ENCODE data around the gene TSSK6.
"Not testable (repeated sequence)": the region's sequence is repeated elsewhere in the genome, so short reads cannot be mapped to it uniquely, and the experiment has no call there.

Gene TSSK6

DNA sequence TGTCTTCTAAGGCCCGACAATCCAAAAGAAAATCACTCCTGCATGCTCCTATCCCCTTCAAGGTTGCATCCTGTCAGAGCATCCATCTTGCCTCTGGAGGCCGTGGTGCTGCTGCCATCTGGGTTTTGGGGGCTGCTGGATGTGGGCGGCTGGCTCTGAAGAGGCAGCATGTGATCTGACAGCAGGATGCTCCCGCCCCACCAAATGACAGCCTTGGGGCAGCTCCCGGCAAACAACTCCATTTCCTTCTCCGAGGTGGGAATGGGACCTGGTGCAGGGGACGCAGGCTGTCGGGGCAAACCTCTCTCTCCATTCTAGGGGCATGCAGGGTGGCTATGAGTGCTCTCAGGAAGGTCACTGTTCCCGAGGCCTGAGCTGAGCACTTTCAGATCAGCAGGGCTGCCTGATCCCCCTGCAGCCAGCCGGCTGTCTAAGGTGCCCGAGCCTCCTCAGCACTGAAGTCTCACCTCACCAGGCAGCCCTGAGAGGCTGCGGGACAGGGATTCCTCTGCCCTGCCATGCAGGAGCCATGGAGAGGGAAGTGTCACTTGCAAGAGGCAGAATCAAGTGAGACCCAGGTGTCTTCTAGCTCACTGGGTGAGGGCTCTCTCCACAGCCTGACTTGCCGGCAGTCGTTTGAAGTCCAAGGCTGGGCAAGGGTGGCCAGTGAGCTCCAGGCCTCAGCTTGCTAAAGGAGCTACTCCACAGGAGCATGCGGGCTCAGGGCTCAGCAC lies 28.8 kb downstream of the TSSK6 start:
- DNase-seq: no peak

DNA sequence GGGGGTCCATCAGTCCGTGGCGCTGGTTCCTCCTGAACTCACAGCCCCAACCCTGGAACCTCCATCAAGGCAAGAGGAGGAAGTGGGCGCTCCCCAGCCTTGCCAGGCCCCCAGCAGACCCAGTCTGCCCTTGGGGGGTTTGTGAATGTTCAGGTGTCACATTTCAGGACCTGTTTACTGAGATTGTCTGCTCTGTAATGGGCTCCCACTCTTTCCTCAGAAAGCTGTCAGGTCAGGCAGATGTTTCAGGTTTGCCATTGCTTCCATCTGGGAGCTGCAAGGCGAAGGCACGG lies 29.4 kb downstream of the TSSK6 start:
- DNase-seq: no peak

DNA sequence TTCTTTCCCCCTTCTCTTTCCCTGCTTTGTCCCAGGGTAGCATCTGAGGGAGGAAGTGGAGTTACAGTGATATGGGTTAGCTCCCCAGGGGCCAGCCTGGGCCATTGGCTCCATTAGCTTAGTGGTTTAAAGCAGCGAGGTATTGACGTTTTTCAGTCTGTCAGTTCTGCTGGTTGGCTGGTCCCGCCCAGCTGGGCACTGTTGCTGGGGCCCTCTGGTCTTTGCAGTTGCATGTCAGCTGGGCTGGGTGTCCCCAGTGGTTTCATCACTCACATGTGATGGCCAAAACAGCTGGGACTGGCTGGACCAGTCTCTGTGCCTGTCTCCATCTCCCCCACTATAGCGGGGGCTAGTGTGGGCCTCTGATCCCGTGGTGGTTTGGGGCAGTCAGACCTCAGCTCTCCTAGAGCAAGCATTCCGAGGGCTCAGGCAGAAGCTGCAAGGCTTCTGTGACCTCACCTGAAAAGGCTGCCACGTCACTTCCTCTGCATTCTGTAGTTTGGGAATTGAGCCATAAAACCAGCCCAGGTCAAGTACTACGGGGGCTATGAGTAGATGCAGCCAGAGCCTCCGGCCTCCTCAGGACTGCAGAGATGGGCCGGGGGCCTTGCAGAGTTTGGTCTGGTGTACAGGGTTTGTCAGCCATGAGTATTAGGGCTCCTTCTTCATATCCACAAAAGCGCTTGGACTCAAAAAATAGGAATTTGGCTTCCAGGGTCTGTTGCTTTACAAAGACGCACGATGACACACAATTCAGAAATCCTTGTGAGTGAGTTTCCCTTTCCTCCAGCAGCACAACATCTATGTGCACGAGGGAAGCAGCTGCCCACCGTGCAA lies 30.0 kb downstream of the TSSK6 start:
- no peak for DNase-seq

DNA sequence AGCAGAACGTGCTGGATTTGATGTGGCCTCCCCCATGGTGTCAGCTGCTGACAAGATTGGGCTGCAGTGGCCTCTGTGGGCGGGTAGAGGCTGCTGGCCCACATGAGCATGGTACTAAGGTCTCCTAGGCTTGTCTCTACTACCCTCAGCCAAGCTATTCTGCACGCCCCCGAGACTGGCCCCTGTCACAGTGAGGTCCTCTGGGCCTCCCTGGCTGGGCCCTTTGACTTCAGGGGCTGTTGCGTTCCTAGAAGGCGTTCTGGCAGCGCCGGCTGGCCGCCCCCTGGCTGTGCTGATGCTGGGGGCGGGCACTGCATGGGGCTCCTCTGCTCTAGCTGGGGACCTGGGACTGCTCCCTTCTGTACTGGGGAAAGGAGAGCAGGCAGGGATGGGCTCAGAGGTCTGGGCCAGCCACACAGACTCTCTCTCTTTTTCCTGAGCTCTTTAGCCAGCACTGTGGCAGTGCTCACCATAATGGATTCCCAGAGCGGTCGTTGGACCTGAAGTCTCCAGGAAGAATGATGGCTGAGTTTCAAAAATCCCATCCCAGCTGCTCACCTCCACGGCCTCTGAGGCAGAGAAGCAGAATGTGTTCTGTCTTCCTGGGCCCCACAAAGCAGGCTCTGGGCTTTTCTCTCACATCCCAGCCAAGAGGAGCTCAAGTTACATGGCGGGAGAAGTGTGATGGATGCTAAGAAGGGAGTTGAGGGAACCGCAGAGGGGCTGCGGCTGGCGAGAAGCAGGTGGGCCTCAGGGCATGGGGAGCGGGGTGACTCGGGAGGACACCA lies 32.3 kb downstream of the TSSK6 start:
- no peak for DNase-seq

DNA sequence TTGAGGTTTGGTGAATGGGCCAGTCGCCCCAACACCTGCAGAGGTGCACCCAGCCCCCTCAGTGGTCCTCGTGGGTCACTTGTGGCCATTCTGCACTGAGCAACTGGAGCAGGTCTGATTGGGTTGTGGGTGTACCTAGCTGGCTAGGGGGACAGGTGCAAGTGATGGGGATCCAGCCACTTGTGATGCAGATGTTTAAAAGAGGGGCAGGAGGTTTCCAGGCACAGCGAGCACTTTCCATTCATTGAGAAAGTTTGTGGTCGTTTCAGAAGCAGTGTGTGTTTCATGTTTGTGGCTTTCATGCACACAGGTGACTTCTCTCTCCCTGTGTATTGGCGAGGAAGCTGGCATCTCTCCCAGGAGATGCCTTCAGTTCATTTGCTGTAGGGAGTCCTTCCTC lies 34.7 kb downstream of the TSSK6 start:
- DNase-seq: no peak

DNA sequence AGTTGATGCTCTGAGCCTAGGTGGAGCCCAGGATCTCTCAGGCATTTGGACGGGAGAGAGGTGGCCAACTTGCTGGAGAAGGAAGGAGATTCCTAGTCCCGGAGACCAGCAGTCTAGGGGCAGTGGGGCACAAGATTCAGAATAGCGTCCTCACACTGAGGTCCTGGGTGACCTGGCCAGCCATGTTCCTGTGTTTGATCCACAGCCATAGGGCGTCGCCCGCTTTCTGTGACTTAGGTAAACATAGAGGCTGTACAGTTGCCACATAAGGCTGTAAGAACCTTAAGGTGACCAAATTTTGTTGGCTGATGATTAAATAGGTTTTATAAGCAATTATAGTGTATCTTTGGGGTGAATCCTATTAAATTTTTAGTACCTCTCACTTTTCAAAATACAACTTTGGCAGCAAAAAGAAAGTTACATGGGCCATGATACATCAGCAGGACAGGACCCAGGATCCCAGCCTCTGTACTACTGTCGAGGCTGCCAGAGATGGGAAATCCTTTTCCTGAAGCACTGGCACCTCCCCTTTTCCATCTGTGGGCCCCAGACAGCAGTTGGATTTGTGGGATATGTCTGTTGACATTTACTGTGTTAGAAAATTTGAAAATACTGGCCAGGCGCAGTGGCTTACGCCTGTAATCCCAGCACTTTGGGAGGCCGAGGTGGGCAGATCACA lies 37.5 kb downstream of the TSSK6 start:
- no peak for DNase-seq

DNA sequence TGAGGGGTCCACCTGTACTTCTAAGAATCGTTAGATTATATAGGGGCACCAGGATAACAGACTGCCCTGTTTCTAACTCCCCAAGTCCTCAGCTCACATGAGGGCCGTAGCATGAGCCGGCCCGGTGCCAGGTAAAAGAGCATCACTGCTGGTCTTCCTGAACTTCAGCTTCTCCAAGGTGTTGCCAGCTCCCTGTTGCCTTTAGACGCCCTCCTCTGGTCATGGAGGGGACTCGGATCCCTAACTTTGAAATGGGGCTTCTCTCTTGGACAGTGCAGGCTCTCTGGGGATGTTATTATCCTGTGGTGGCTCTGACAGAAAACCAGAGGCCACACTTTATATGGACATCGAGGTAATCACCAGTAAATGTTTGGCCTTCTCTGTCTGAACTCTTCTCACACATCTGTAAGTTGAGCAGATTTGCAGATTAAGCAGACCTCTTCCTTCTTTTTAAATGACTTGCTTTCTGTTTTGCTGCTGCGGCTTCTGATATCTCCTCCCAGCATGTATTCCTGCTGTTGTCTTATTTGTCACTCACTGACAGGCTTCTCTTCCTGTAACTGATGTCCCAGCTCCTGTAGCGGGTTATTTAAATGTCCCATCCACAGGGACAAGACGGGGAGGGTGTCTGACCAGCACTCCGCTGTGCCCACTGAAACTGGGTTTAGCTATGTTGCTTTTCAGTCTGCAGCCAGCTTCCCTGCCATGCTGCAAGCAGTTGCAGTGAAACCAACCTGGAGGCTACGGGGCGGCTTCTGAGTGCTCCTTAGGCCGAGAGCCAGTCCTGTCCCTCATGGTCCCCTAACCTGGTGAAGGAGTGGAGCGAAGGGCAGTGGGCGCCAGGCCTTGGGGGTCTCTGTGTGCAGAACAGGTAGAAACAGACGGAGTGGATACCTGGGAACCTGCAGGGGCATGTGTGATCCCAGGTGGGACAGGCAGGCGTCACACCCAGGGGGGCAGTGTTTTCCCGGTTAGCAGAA lies 39.2 kb downstream of the TSSK6 start:
- no peak for DNase-seq

DNA sequence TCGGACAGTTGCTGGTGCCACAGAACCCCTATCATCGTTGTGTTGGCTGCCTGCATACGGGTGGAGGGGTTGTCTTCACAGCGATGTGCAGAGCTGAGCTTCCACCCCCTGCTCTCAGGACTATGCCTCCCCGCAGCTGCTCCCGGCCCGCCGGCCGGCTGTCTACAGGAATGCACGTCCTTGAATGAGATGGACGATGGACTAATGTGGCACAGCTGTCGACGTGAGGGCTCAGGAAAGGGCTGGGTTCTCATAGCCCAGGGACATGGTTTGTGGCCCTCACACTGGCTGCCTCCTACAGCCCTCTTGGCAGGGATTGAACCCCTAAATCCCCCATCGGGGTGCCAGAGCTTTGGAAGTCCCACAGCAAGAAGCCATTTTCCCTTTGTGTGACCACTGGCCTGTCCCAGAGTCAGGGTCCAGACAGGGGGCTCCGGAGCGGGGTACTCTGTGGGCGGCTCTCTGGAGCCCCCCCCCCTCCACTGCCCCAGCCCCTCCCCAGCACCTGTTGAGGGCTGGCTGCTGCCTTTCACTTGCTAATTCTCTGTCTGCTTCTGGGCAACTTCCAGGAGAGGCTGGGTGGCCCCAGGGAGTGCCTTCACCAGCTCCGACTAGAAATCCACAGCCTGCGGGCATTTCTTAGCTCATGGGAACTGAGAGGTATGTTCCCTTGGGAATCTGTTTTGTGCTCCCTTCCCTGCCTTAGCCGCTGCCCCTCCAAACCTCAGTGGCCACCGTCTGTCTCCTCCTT lies 40.2 kb downstream of the TSSK6 start:
- DNase-seq: no peak

DNA sequence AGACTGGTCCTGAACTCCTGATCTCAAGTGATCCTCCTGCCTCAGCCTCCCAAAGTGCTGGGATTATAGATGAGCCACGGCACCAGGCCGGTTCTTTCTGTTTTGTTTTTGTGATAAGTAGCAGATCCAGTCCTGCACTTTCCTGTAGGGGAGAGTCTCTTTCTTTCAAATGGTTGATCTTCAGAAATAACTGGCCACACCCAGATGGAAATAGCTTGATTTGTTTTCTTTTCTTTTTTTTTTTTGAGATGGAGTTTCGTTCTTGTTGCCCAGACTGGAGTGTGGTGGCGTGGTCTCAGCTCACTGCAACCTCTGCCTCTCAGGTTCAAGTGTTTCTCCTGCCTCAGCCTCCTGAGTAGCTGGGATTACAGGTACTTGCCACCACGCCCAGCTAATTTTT lies 43.2 kb downstream of the TSSK6 start:
- not testable (repeated sequence) for DNase-seq

DNA sequence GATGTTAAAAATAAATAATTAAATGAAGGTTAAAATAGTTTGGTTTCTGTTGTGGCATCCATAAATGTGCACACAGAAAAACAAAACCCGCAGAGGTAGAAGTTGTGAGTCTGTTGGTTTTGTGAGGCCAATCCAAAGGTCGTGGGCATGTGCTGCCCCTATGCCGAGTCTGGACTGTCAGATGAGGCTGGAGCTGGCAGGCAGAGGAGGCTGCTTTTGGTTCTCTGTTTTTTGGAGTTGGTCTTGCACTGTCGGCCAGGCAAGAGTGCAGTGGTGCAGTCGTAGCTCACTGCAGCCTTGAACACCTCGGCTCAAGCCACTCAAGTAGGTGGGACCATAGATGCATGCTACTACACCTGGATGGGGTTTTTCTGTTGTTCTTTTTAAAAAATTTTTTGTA lies 43.7 kb downstream of the TSSK6 start:
- no peak for DNase-seq

DNA sequence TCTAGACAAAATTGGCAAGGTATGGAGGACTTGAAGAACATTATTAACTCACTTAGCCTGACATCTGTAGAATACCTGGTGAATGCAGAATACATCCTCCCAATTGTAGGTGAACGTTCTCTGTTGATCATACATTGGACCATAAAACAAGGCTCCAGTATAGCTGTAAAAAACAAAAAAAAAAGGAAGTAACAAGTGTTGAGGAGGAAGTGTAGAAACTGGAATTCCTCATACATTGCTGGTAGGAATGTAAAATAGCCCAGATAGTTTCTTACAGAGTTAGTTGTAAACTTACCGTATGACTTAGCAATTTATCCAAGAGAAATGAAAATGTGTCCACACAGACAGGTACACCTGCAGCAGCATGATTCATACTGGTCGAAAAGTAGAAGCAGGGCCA lies 44.8 kb downstream of the TSSK6 start:
- no peak for DNase-seq

DNA sequence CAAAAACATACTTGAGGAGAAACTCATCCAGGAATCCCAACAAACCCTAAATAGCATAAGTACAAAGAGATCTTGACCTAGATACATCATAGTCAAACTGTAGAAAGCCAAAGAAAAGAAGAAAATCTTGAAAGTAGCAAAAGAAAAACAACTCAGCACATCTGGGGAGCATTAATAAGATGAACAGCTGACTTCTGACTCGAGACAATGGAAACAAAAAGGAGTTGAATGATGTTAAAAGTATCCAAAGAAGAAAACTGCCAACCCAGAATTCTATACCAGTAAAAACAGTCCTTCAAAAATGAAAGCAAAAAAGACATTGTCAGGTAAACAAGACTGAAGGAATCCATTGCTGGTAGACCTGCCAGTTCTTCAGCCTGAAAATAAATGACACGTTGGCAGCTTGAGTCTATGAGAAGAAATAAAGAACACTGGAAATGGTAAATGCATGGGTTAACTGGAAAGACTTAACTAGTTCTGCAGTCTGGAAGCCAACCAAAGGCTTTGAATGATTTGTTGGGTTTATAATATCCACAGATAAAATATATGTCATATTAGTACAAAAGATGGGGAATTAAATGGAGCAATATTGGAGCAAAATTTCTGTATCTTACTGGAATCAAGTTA lies 46.8 kb downstream of the TSSK6 start:
- DNase-seq: no peak

DNA sequence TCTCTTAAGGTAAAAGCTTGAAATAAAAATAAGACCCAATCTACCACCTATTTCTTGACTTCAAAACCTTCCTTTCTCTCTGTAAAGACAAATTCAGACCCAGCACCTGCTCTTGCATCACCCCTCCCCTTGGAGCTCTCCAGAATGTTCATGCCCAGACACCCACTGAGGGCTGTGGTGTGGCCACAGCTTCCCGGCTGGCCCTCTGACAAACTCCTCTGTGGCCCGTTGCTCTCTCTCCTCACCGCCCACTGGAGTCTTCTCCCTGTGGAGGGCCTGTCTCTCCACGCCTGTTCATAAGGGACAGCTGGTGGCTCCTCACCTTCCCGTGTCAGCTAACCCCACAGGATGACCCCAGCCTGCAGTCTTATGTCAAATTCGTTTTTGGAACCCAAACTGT lies 49.1 kb downstream of the TSSK6 start:
- DNase-seq: no peak

DNA sequence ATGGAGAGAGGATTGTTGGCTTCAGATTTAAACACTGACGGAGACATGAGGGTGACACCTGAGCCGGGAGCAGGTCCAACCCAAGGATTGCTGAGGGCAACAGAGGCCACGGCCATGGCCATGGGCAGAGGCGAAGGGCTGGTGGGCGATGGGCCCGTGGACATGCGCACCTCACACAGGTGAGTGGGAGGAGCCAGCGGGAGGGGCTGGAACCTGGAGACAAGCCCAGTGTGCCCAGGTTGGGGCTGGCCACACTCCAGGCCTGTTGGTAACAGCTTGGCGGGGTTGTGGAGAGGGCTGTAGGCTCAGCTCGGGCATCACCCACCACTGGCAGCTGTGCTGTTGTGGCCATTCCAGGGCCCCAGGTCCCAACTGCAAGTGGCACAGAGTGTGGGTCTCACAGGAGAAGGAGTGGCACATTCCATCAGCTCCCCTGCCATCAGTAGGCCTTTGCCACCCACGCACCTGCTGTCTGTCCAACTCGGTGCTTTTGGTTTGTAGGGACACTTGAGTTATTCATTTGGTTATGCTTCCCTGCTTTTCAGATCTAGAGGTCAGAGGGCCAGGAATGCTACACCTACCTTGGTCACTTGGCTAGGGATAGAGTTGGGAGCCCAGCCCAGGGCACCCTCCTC lies 49.8 kb downstream of the TSSK6 start:
- no peak for DNase-seq

DNA sequence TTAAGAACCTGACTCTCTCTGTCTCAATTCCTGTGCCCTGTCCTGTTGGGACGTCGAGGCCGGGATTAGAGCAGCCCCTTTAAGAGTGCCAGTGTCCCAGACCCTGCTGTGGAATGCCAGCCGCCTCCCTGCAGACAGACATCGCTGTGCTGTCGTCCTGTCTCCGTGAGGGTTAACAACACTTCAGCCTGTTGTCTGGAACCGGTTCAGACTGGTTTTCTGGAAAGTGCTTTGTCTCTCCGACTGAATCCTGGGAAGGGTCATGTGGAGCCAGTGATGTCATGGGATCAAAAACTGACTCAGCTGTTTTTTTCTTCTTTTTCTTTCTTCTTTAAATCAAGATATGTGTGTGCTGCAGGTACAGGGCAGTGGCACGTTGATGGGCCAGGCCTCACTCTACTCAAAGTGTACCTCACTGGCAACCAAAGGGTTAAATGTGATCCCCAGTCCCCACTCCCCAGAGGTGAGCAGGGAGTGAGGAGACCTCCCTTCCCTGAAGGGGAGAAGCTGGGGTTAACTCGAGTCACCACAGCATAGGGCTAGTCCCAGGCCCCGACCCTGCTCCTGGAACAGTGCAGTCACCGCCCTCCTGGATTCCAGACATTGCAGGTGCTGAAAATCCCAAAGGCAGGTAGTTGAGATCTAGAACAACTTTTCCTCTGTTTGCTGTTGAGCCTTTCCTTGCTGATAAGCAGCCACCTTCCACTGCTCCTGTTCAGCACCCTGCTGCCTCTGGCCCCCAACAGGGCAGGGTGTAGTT lies 50.8 kb downstream of the TSSK6 start:
- DNase-seq: no peak

Data from stimulated activated CD4-positive, alpha-beta T cell treated with anti-CD3 and anti-CD28 coated beads, Interleukin-4, amount 100 ng/mL, for 4 hours (primary cell).